Common myeloid progenitor, CD34-positive (primary cell): ENCODE measurements around the gene HHAT.

Source experiments
- CTCF ChIA-PET: fragments of 350-600 bp; sonication (Branson Sonifier 250); formaldehyde crosslinking; loops from one replicate; lab custom pipeline; 2021; ENCODE audit warnings: antibody characterized with exemption; lab: Charles Lee
- POLR2A ChIA-PET: fragments of 350-600 bp; sonication (Branson Sonifier 250); formaldehyde crosslinking; loops from one replicate; lab custom pipeline; 2021; ENCODE audit warnings: antibody characterized with exemption; lab: Charles Lee
- DNase-seq, 3 donors: peaks; one replicate each; pipeline versions ENCODE4 v3.0.0 to v3.0.0-alpha.2; 2013
- H3K27ac ChIP-seq, 2 experiments: 1 replicate in 1 of 2; 2 replicates in 1 of 2; pipeline ENCODE4 v1.7.0; 2013; ENCODE audit warnings: inconsistent platforms in 2 of 2, low read length in 2 of 2, mild to moderate bottlenecking in 2 of 2, low read depth in 1 of 2, moderate library complexity in 1 of 2; ENCODE audit not compliant: severe bottlenecking in 2 of 2, insufficient read depth in 1 of 2, poor library complexity in 1 of 2
- H3K27me3 ChIP-seq, 5 experiments: replicated peaks in 2 of 5; 1 replicate in 3 of 5; 2 replicates in 2 of 5; pipeline versions ENCODE4 v1.6.1 to v1.7.0; 2013; ENCODE audit warnings: low read length in 4 of 5, mild to moderate bottlenecking in 2 of 5, moderate library complexity in 2 of 5, inconsistent platforms in 1 of 5; ENCODE audit not compliant: insufficient read depth in 5 of 5, control insufficient read depth in 4 of 5
- H3K36me3 ChIP-seq, 4 experiments: 1 replicate in 2 of 4; 2 replicates in 2 of 4; pipeline versions ENCODE4 v1.6.1 to v1.7.0; 2013; ENCODE audit warnings: low read length in 3 of 4, control low read depth in 1 of 4, mild to moderate bottlenecking in 1 of 4; ENCODE audit not compliant: control insufficient read depth in 4 of 4, insufficient read depth in 4 of 4
- H3K4me1 ChIP-seq, 4 experiments: 1 replicate in 3 of 4; 2 replicates in 1 of 4; pipeline versions ENCODE4 v1.6.1 to v1.7.1; 2013; ENCODE audit warnings: low read length in 3 of 4, mild to moderate bottlenecking in 3 of 4, control low read depth in 1 of 4, inconsistent platforms in 1 of 4, moderate library complexity in 1 of 4; ENCODE audit not compliant: control insufficient read depth in 4 of 4, insufficient read depth in 4 of 4; ENCODE audit errors: control extremely low read depth in 1 of 4
- H3K4me3 ChIP-seq, 7 experiments: 1 replicate in 4 of 7; 2 replicates in 3 of 7; pipeline versions ENCODE4 v1.5.1 to v1.7.0; 2013; ENCODE audit warnings: mild to moderate bottlenecking in 7 of 7, low read length in 6 of 7, moderate library complexity in 6 of 7, inconsistent platforms in 2 of 7, low read depth in 2 of 7, control low read depth in 1 of 7; ENCODE audit not compliant: insufficient read depth in 4 of 7, control insufficient read depth in 1 of 7; ENCODE audit errors: extremely low read depth in 1 of 7
- H3K9me3 ChIP-seq, 5 experiments: 1 replicate in 4 of 5; 2 replicates in 1 of 5; pipeline versions ENCODE4 v1.6.1 to v1.7.1; 2013; ENCODE audit warnings: low read length in 4 of 5, mild to moderate bottlenecking in 2 of 5, inconsistent platforms in 1 of 5, low read depth in 1 of 5, moderate library complexity in 1 of 5; ENCODE audit not compliant: control insufficient read depth in 4 of 5, insufficient read depth in 2 of 5; ENCODE audit errors: control extremely low read depth in 1 of 5
- WGBS: methylation state at CpG from one replicate; pipeline ENCODE4 v1.1.5; 2013; ENCODE audit not compliant: insufficient coverage; 5-methylcytosine and 5-hydroxymethylcytosine counted together

The HHAT gene

DNA sequence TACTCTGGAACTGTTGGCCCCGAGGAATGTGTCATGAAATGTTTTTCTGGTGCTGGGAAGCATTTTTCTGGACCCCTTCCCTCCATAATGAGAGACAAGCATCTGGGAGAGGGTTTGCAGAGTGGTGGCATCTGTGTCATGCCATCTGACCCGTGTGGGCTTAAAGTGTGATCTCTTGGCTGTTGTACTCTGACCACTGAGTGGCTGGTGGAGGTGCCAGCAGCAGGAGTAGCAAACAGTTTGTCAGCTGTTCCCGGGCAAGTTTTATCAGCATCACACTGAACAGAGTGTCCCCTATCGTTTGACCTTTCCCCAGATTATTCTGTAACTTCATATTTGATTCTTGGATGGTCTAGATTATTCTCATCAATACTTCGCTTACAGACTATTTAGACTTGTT is 150.1 kb downstream of the HHAT start:
- ChIA-PET POLR2A (no interaction called here), CTCF (interaction anchor here (1.4 kb wide), 1 partner anchor 13 kb away, joined by 3 read pairs; no protein-coding TSS in a partner anchor)
- Histone ChIP-seq H3K27ac (no peak overlapping the region), H3K4me1 (no peaks in the 10 kb centered on the region), H3K36me3 (peaks cover 0 to 3% (median 0%) of the 10 kb centered on the region in 4 experiments), H3K9me3 (no peaks in the 10 kb centered on the region), H3K4me3 (no peak overlapping the region), H3K27me3 (no peaks in the 10 kb centered on the region)
- DNase-seq: no peak
- 95% methylated on average over 4 of the region's 5 CpGs for WGBS

DNA sequence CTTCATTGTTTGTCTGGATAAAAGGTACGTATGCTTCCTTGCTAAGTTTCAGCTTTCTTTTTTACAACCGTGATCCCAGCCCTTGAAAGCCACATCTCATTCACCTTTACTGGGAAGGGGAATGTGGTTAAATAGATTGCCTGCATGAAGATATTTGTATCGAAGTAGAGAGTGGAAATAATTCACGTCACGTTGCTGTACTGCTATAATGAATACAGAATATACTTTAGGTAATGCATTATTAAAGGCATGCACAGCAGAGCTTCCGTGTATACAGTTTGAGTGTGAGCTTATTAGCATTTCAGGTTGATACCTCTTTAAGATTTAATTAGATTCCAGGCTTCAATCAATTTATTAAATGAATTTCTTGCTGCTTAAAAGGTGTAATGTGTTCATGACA is 153.8 kb downstream of the HHAT start:
- DNase-seq: no peak
- Histone ChIP-seq H3K4me1 (no peaks in the 10 kb centered on the region), H3K9me3 (no peaks in the 10 kb centered on the region), H3K27ac (no peak overlapping the region), H3K36me3 (no peaks in the 10 kb centered on the region), H3K27me3 (no peaks in the 10 kb centered on the region), H3K4me3 (no peak overlapping the region)
- CTCF ChIA-PET: interaction anchor here (1.0 kb wide), 1 partner anchor 101 kb away, joined by 3 read pairs; no protein-coding TSS in a partner anchor
- POLR2A ChIA-PET: interaction anchor here (0.6 kb wide), 1 partner anchor 772 kb away, joined by 3 read pairs; no protein-coding TSS in a partner anchor
- 100% methylated on average over 1 of the region's 6 CpGs for WGBS

DNA sequence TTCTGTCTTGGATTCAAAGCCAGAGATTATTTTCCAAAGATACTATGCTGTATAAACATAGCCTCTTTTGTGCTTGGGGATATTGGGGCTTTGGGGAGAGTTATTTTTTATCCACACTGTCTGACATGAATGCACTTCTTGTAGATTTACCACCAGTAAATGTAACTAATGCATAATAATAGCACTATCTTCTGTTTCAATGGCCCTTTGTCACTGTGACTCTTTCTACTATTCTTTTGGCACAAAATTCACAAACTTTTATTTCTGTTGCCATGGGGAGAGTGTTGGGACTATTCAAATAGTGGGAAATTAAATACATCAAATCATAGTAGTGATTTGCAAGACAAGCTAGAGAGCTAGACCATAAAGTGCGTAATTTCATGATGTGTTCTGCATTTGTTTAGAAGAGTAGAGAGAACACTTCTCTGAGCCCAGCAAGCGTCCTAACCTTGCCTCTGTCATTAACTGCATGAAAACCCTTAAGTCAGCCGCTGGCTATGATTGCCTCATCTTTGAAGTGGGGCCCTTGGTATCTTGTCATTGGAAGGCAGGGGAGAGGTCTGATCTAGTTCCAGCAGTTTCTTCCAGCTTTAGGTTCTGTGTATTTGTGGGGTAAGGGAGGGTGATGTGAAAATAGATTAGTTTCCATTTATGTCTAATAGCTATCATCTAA is 154.4 kb downstream of the HHAT start:
- no peaks in the 10 kb centered on the region for H3K9me3 ChIP-seq
- 100% methylated on average over 1 of the region's 3 CpGs for WGBS
- no peak for DNase-seq
- no peaks in the 10 kb centered on the region for H3K4me1 ChIP-seq
- no peak overlapping the region for H3K27ac ChIP-seq
- H3K4me3 ChIP-seq: no peak overlapping the region
- ChIA-PET CTCF (interaction anchor here (1.0 kb wide), 1 partner anchor 101 kb away, joined by 3 read pairs; no protein-coding TSS in a partner anchor), POLR2A (no interaction called here)
- H3K27me3 ChIP-seq: no peaks in the 10 kb centered on the region
- H3K36me3 ChIP-seq: no peaks in the 10 kb centered on the region

DNA sequence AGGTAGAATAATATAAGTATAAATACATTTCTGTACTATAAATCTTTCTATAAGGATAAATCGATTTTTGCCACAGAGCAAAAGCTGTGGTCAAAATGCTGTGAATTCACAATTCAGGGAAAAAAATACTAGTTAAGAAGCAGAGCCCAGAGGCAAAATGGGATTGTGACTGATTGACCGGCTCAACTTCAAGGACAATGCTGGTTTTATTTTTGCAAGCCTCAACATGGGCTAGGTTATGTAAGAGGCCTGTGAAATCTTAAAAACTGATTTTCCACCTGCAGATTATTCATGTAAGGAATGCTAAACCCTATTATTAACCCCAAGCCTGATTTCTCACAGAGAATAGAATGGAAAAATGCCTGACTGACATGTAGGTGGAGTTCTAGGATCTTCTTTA is 155.1 kb downstream of the HHAT start:
- 89% methylated on average over 1 of the region's 2 CpGs for WGBS
- Histone ChIP-seq H3K4me1 (no peaks in the 10 kb centered on the region), H3K36me3 (no peaks in the 10 kb centered on the region), H3K9me3 (no peaks in the 10 kb centered on the region), H3K27ac (no peak overlapping the region), H3K4me3 (no peak overlapping the region), H3K27me3 (no peaks in the 10 kb centered on the region)
- ChIA-PET POLR2A (no interaction called here), CTCF (interaction anchor here (1.0 kb wide), 1 partner anchor 651 kb away, joined by 3 read pairs; the partner anchor contains the start of gene KCNH1)
- DNase-seq: no peak

DNA sequence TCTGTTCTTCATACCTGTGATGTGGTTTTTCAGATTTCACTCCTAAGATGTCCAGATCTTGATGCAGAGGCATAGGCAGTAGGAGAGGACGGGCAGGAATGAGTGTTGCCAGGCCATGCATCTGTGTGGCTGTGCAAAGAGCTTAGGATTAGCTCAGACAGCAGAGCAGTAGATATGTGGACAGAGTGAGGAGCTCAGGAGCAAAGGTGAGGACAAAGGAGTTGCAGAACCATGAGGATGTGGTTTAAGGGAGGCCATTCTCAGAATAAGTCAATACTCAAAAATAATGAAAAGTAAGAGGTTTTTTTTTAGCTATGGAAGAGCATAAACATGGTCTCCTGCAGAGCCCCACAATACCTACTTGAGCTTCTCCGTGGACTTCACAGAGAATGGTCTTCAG is 158.3 kb downstream of the HHAT start:
- Histone ChIP-seq H3K4me3 (no peak overlapping the region), H3K36me3 (no peaks in the 10 kb centered on the region), H3K27ac (no peak overlapping the region), H3K9me3 (no peaks in the 10 kb centered on the region), H3K4me1 (no peaks in the 10 kb centered on the region), H3K27me3 (no peaks in the 10 kb centered on the region)
- DNase-seq: no peak
- WGBS: 96% methylated on average over 2 of the region's 2 CpGs
- ChIA-PET POLR2A (no interaction called here), CTCF (no interaction called here)

DNA sequence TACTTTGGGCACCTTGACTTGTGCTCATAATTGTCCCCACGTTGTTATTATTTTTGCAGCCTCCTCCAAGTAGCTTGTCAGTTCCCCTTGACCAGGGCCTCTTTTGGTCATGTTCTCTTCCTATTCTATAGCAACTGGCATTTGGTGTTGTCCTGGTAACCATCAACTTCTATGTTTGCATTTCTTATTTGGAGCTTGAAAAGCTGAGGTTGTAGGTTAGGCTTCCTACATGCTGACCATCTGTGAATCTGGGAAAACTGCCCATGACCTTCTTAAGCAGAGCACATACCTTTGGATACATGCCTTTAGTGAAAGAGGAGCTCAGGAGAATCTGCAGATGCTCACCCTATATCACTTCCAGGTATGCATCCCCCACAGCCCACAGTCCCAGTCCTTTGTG is 160.8 kb downstream of the HHAT start:
- no peak for DNase-seq

DNA sequence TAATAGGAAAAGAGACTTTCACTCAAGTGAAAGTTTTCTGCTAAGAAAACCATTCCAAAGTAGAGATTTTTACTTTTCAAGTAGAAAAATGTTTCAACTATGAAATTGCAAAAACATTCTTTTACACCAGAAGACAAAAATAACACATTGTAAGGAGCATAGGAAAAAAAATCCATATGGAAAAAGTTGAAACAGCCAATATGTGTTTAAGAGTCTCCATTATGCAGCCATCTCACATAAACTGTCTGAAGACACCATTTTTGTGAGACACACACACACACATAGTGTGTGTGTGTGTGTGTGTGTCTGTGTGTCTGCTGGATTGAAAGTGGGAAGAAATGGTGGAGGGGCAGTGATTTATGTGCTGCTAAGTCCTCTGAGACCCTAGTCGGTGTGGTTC is 162.1 kb downstream of the HHAT start:
- DNase-seq: no peak
- Histone ChIP-seq H3K36me3 (no peaks in the 10 kb centered on the region), H3K27me3 (no peaks in the 10 kb centered on the region), H3K9me3 (no peaks in the 10 kb centered on the region), H3K4me1 (no peaks in the 10 kb centered on the region), H3K27ac (no peak overlapping the region), H3K4me3 (no peak overlapping the region)
- POLR2A ChIA-PET: no interaction called here
- 86% methylated on average over 1 of the region's 1 CpG for WGBS
- CTCF ChIA-PET: interaction anchor here (1.3 to 1.7 kb wide), 2 partner anchors 11 to 13 kb away, joined by 3 to 5 read pairs; no protein-coding TSS in a partner anchor

More for the DNA sequence above, 160.8 kb downstream of the HHAT start:
- Histone ChIP-seq H3K27ac (no peak overlapping the region), H3K9me3 (no peaks in the 10 kb centered on the region), H3K4me3 (no peak overlapping the region), H3K4me1 (no peaks in the 10 kb centered on the region), H3K36me3 (no peaks in the 10 kb centered on the region), H3K27me3 (no peaks in the 10 kb centered on the region)
- ChIA-PET CTCF (no interaction called here), POLR2A (no interaction called here)
- WGBS: 86% methylated on average over 1 of the region's 1 CpG
